ENCODE results near the gene TAF4B.

The TAF4B gene

GRCh38 chr18:26440644-26441043, 214.4 kb downstream of the TAF4B start:
- DNase-seq (ENCODE audit: low read depth) = peak; percentile 18
- no peak for TF ChIP-seq CTCF (IDR thresholded peaks at IDR 0.05; ENCODE audit: control insufficient read depth, extremely low read depth, insufficient read depth)
- no peak overlapping the region for H3K4me3 ChIP-seq (ENCODE audit: low read depth, low read length)

Data from LNCaP clone FGC (cell line).